Esophagus muscularis mucosa (tissue), 3 donors: ENCODE data around the gene OR10G8.

ENCODE experiments used
- POLR2A ChIP-seq: fragments of 450-650 bp; IDR thresholded peaks from one replicate; pipeline ENCODE4 v1.6.1; 2017; ENCODE audit warnings: antibody characterized with exemption, moderate library complexity, mild to moderate bottlenecking, low read depth
- POLR2AphosphoS5 ChIP-seq, 2 donors: sonication (generic); formaldehyde crosslinking; IDR thresholded peaks; one replicate each; pipeline ENCODE4 v1.6.1; 2017; ENCODE audit warnings: antibody characterized with exemption in 2 of 2
- TF ChIP-seq, protein P1 (sequence below), 3 experiments: fragments of 200-600 bp in 2 of 3; fragments of 450-650 bp in 1 of 3; sonication (generic) in 2 of 3; IDR thresholded peaks; one replicate each; pipeline ENCODE4 v1.5.1; 2017 to 2019; ENCODE audit warnings: antibody characterized with exemption in 3 of 3, mild to moderate bottlenecking in 2 of 3, moderate library complexity in 1 of 3

DNA sequence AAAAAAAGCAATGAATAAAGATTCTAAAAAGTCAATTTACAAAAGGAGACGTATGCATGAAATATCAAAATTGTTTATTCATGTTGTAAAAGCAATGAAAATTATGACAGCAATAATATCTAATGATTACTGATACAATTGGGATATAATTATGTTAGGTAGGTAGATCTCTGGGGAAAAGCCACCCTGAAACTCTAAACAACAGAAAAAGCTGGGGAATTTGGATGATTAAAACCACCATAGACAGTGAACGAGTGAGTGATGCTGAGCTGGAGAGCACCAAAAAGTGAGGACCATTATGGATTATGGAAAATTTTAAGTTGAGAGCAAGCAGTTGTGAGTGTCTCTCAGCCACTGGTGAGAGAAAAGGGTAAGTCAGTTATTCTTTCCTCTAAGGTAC, at the start of gene OR10G8:
- TF ChIP-seq, protein P1, sequence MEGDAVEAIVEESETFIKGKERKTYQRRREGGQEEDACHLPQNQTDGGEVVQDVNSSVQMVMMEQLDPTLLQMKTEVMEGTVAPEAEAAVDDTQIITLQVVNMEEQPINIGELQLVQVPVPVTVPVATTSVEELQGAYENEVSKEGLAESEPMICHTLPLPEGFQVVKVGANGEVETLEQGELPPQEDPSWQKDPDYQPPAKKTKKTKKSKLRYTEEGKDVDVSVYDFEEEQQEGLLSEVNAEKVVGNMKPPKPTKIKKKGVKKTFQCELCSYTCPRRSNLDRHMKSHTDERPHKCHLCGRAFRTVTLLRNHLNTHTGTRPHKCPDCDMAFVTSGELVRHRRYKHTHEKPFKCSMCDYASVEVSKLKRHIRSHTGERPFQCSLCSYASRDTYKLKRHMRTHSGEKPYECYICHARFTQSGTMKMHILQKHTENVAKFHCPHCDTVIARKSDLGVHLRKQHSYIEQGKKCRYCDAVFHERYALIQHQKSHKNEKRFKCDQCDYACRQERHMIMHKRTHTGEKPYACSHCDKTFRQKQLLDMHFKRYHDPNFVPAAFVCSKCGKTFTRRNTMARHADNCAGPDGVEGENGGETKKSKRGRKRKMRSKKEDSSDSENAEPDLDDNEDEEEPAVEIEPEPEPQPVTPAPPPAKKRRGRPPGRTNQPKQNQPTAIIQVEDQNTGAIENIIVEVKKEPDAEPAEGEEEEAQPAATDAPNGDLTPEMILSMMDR (IDR thresholded peaks at IDR 0.05), result no peak
- TF ChIP-seq POLR2A (no peak), POLR2AphosphoS5 (IDR thresholded peaks at IDR 0.05) (no peak)
